HG03108 (cell line): ENCODE results near the gene RGSL1.

ENCODE experiments used
- ATAC-seq: cut with Tn5 transposase; IDR thresholded peaks from one replicate; pipeline ENCODE4 v1.9.1; 2021; ENCODE audit warnings: moderate library complexity; ENCODE audit not compliant: unreplicated experiment

Gene RGSL1

GRCh38 chr1:182608845-182609610 is 159.1 kb downstream of the RGSL1 start:
- ATAC-seq, result no peak
